ENCODE measurements around the gene MCM7. TPM values are rescaled to one million over a fixed set of nuclear protein-coding genes. Genes with fewer than 3 reads are reported as not detected.

MCM7 gene
- total RNA-seq, 1 donor: 28.6 TPM

DNA sequence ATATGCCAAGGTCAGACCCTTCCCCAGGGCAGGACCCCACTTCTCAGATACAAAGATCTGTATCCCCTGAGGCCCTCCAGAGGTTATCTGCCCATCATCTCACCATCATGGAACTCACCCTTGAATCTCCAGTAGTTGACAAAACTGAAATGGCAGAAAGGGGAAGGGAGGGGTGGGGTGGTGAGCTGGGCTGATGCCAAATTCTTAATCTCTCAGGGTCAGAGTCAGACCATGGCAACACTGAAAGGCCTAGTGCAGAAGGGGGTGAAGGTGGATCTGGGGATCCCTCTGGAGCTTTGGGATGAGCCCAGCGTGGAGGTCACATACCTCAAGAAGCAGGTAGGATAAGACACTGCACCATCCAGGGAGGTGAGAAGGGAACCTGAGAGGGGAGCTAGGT, 21.4 kb upstream of the MCM7 start:
- no peaks in the 10 kb centered on the region for H3K27me3 ChIP-seq (ENCODE audit: insufficient read depth, low read length)
- no peaks in the 10 kb centered on the region for H3K9me3 ChIP-seq (ENCODE audit: low read depth, low read length)
- TF ChIP-seq, protein P1, sequence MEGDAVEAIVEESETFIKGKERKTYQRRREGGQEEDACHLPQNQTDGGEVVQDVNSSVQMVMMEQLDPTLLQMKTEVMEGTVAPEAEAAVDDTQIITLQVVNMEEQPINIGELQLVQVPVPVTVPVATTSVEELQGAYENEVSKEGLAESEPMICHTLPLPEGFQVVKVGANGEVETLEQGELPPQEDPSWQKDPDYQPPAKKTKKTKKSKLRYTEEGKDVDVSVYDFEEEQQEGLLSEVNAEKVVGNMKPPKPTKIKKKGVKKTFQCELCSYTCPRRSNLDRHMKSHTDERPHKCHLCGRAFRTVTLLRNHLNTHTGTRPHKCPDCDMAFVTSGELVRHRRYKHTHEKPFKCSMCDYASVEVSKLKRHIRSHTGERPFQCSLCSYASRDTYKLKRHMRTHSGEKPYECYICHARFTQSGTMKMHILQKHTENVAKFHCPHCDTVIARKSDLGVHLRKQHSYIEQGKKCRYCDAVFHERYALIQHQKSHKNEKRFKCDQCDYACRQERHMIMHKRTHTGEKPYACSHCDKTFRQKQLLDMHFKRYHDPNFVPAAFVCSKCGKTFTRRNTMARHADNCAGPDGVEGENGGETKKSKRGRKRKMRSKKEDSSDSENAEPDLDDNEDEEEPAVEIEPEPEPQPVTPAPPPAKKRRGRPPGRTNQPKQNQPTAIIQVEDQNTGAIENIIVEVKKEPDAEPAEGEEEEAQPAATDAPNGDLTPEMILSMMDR (IDR thresholded peaks at IDR 0.05; ENCODE audit: extremely low read depth, low read depth, low read length): no peak
- H4K20me1 ChIP-seq (ENCODE audit: insufficient read depth, low read length): no peaks in the 10 kb centered on the region
- no peak overlapping the region for H3K4me3 ChIP-seq (ENCODE audit: insufficient read depth, low read length)
- H3K79me2 ChIP-seq (ENCODE audit: insufficient read depth, low read length): peaks cover 26% of the 10 kb centered on the region
- H3K27ac ChIP-seq (ENCODE audit: low read depth, low read length): no peak overlapping the region
- no peak overlapping the region for H2AFZ ChIP-seq (ENCODE audit: low read length)
- DNase-seq (ENCODE audit: insufficient read length, low spot score, missing footprints): no peak
- H3K4me2 ChIP-seq (ENCODE audit: insufficient read depth, low read length): no peak overlapping the region
- H3K36me3 ChIP-seq (ENCODE audit: insufficient read depth, low read length): peaks cover 14% of the 10 kb centered on the region
- peaks cover 18% of the 10 kb centered on the region for H3K4me1 ChIP-seq (ENCODE audit: insufficient read depth, low read length)

DNA sequence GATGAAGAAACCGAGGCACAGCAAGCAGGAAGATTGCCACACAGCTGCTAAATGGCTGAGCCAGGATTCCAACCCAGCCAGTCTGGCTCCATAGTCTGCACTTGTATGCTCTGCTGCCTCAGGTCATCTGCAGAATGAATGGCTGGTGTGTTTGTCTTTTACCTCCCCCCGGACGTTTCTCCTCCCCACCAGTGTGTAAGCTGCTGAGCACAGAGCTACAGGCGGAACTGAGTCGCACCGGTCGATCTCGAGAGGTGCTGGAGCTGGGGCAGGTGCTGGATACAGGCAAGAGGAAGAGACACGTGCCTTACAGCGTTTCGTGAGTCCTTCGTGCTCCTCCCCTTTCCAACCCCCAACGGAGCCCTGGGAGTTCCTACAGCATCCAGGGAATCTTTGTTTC, 20.9 kb upstream of the MCM7 start:
- no peak for DNase-seq (ENCODE audit: insufficient read length, low spot score, missing footprints)
- Histone ChIP-seq H3K27ac (ENCODE audit: low read depth, low read length) (no peak overlapping the region), H3K4me2 (ENCODE audit: insufficient read depth, low read length) (no peak overlapping the region), H3K4me1 (ENCODE audit: insufficient read depth, low read length) (peaks cover 18% of the 10 kb centered on the region), H3K9me3 (ENCODE audit: low read depth, low read length) (no peaks in the 10 kb centered on the region), H3K36me3 (ENCODE audit: insufficient read depth, low read length) (peaks cover 14% of the 10 kb centered on the region), H3K27me3 (ENCODE audit: insufficient read depth, low read length) (no peaks in the 10 kb centered on the region), H3K79me2 (ENCODE audit: insufficient read depth, low read length) (peaks cover 26% of the 10 kb centered on the region), H4K20me1 (ENCODE audit: insufficient read depth, low read length) (no peaks in the 10 kb centered on the region), H2AFZ (ENCODE audit: low read length) (no peak overlapping the region), H3K4me3 (ENCODE audit: insufficient read depth, low read length) (no peak overlapping the region)
- TF ChIP-seq, protein P1 (IDR thresholded peaks at IDR 0.05; ENCODE audit: extremely low read depth, low read depth, low read length): no peak

DNA sequence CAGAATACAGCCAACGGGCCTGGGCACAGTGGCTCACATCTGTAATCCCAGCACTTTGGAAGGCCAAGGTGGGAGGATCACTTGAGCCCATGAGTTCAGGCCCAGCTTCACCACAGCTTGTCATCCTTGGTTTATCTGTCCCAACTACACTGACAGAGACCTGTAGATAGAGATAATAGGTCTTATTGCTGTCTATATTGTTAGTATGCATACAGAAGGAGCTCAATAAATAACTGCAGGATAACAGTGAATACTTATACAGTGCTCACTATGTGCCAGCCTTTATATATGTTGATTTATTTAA, 19.5 kb upstream of the MCM7 start:
- H3K27me3 ChIP-seq (ENCODE audit: insufficient read depth, low read length): no peaks in the 10 kb centered on the region
- no peaks in the 10 kb centered on the region for H3K9me3 ChIP-seq (ENCODE audit: low read depth, low read length)
- TF ChIP-seq, protein P1 (IDR thresholded peaks at IDR 0.05; ENCODE audit: extremely low read depth, low read depth, low read length): no peak
- peak overlapping the region; percentile 78 for H3K4me3 ChIP-seq (ENCODE audit: insufficient read depth, low read length)
- no peaks in the 10 kb centered on the region for H4K20me1 ChIP-seq (ENCODE audit: insufficient read depth, low read length)
- H3K4me2 ChIP-seq (ENCODE audit: insufficient read depth, low read length): peak overlapping the region; percentile 95
- peaks cover 26% of the 10 kb centered on the region for H3K79me2 ChIP-seq (ENCODE audit: insufficient read depth, low read length)
- peak overlapping the region; percentile 94 for H2AFZ ChIP-seq (ENCODE audit: low read length)
- peak overlapping the region; percentile 92 for H3K27ac ChIP-seq (ENCODE audit: low read depth, low read length)
- peaks cover 14% of the 10 kb centered on the region for H3K36me3 ChIP-seq (ENCODE audit: insufficient read depth, low read length)
- H3K4me1 ChIP-seq (ENCODE audit: insufficient read depth, low read length): peaks cover 18% of the 10 kb centered on the region
- DNase-seq (ENCODE audit: insufficient read length, low spot score, missing footprints): no peak

DNA sequence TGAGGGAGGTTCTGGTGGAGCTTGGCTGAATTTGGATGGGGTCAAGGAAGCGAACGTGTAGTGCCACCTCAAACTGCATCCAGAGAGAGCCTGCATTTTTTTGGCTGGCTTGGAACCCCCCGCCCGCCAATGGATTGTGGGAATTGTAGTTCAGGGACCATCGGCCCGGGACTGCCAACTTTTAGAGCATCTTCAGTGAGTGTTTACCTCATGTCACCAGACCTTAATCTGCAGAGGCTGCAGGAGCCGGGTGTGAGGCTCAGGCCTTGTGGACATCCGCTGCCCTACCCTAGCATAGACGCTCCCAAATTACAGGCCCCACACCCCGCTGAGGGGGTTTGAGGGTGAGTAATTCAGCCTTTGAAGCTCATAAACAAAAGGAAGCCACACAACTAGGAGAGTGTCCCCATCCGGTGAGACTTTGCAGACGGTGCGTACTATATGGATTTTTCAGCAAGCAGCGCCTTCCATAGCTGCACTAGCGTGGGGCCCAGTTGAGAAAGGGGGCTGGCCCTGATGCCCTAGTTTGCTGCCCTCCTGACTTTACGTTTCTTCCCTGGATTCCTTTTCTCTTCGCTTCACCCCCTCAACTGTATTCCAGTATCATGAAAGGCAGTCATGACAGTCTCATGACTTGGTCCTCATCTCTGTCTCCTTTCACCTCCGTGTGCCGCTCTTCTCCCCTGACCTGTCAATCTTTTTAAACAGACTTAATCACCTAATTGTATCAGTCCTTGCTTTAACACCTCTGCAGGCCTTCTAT, 19.0 kb upstream of the MCM7 start:
- H3K4me3 ChIP-seq (ENCODE audit: insufficient read depth, low read length): peak overlapping the region; percentile 78
- peaks cover 26% of the 10 kb centered on the region for H3K79me2 ChIP-seq (ENCODE audit: insufficient read depth, low read length)
- H4K20me1 ChIP-seq (ENCODE audit: insufficient read depth, low read length): no peaks in the 10 kb centered on the region
- peak; percentile 96 for DNase-seq (ENCODE audit: insufficient read length, low spot score, missing footprints)
- H2AFZ ChIP-seq (ENCODE audit: low read length): peak overlapping the region; percentile 94
- no peaks in the 10 kb centered on the region for H3K27me3 ChIP-seq (ENCODE audit: insufficient read depth, low read length)
- no peaks in the 10 kb centered on the region for H3K9me3 ChIP-seq (ENCODE audit: low read depth, low read length)
- peak overlapping the region; percentile 92 for H3K27ac ChIP-seq (ENCODE audit: low read depth, low read length)
- peak overlapping the region; percentile 95 for H3K4me2 ChIP-seq (ENCODE audit: insufficient read depth, low read length)
- peaks cover 18% of the 10 kb centered on the region for H3K4me1 ChIP-seq (ENCODE audit: insufficient read depth, low read length)
- TF ChIP-seq, protein P1 (IDR thresholded peaks at IDR 0.05; ENCODE audit: extremely low read depth, low read depth, low read length): no peak
- peaks cover 13% of the 10 kb centered on the region for H3K36me3 ChIP-seq (ENCODE audit: insufficient read depth, low read length)
